ENCODE results near the gene TESMIN. TPM values are rescaled to one million over a fixed set of nuclear protein-coding genes. Genes with fewer than 3 reads are reported as not detected.

TESMIN gene
- total RNA-seq, 1 experiment from 2014 or later, result 9.7 TPM

DNA sequence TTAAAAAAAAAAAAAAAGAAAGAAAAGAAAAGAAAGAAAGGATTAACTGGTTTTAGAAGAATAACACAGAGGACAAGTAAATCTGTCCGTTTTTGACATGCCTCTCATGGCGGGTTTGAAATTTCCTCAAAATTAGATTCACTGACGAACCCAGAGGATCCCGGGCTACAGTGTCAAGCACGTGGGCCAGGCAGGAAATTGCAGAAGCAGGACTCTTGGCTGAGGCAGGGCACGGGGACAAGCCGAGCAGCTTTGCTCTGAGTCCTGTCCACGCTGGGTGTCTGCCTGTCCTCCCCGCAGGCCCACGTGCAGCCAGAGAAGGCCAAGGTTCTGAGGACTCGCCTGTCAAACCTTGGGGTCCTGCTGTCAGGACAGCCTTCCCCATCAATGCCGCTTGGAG, 42.3 kb downstream of the TESMIN start:
- TF ChIP-seq, protein P1, sequence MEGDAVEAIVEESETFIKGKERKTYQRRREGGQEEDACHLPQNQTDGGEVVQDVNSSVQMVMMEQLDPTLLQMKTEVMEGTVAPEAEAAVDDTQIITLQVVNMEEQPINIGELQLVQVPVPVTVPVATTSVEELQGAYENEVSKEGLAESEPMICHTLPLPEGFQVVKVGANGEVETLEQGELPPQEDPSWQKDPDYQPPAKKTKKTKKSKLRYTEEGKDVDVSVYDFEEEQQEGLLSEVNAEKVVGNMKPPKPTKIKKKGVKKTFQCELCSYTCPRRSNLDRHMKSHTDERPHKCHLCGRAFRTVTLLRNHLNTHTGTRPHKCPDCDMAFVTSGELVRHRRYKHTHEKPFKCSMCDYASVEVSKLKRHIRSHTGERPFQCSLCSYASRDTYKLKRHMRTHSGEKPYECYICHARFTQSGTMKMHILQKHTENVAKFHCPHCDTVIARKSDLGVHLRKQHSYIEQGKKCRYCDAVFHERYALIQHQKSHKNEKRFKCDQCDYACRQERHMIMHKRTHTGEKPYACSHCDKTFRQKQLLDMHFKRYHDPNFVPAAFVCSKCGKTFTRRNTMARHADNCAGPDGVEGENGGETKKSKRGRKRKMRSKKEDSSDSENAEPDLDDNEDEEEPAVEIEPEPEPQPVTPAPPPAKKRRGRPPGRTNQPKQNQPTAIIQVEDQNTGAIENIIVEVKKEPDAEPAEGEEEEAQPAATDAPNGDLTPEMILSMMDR (IDR thresholded peaks at IDR 0.05; ENCODE audit: unreplicated experiment), result no peak
- Mint-ChIP-seq H3K9me3 (ENCODE audit: unreplicated experiment) (no peaks in the 10 kb centered on the region), H3K4me3 (ENCODE audit: unreplicated experiment) (no peak overlapping the region), H3K36me3 (ENCODE audit: insufficient read depth, unreplicated experiment) (no peaks in the 10 kb centered on the region), H3K27me3 (ENCODE audit: insufficient read depth, unreplicated experiment) (peaks cover 15% of the 10 kb centered on the region), H3K27ac (ENCODE audit: low read depth, unreplicated experiment) (no peak overlapping the region), H3K4me1 (ENCODE audit: insufficient read depth, unreplicated experiment) (no peaks in the 10 kb centered on the region)
- ChIA-PET CTCF (interaction anchor here (0.6 kb wide), 1 partner anchor 48 kb away, joined by 3 read pairs; no protein-coding TSS in a partner anchor), POLR2A (no interaction called here)
- BruUV-seq (replicated peaks), result no TSS peak
- intact Hi-C loops (cut with micrococcal nuclease), result no loop called here
- DNase-seq (ENCODE audit: unreplicated experiment), result no peak

DNA sequence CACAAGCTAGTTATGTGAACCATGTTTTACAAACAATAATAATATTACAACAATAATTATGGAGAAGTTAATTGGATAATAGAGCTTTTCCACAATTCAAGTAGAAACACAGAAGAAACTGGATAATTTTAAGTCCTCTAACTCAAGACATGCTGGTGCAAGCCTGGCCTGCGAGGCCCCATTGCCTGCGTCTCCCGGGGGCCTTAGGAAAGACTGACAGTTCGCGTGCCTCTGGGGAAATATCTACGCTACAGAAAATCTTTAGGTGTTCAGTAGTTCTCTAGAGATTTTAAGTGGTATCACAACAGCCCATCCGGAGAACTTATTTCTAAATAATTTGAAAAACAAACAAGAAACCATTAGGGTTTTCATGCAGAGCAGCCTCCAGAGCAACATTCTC, 43.8 kb downstream of the TESMIN start:
- intact Hi-C loops (cut with micrococcal nuclease), result no loop called here
- ChIA-PET POLR2A (no interaction called here), CTCF (no interaction called here)
- Mint-ChIP-seq H3K27me3 (ENCODE audit: insufficient read depth, unreplicated experiment) (peaks cover 30% of the 10 kb centered on the region), H3K4me1 (ENCODE audit: insufficient read depth, unreplicated experiment) (no peaks in the 10 kb centered on the region), H3K36me3 (ENCODE audit: insufficient read depth, unreplicated experiment) (no peaks in the 10 kb centered on the region), H3K4me3 (ENCODE audit: unreplicated experiment) (no peak overlapping the region), H3K27ac (ENCODE audit: low read depth, unreplicated experiment) (no peak overlapping the region), H3K9me3 (ENCODE audit: unreplicated experiment) (no peaks in the 10 kb centered on the region)
- DNase-seq (ENCODE audit: unreplicated experiment), result no peak
- TF ChIP-seq, protein P1 (IDR thresholded peaks at IDR 0.05; ENCODE audit: unreplicated experiment), result no peak
- BruUV-seq (replicated peaks), result no TSS peak

DNA sequence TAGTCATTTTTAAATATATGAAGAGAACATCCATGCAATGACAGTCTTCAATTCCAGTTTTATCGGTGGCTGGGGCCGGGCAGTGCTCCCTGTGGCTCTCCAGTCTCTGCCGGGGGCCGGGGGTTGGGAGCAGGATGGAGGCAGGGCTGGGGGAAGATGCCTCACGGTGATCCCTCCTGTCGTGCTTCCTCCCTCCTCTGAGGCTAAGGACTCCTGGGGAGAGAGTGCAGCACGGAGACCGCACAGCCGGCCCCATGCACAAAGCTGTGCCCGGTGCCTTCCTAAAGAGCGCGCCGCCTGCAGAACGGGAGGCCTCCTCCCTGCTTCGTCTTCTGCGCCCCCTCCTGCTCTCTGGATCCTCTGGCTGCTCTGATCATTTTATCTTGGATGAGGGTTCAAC, 46.4 kb downstream of the TESMIN start:
- CTCF ChIA-PET, result no interaction called here
- DNase-seq (ENCODE audit: unreplicated experiment), result no peak
- Mint-ChIP-seq H3K36me3 (ENCODE audit: insufficient read depth, unreplicated experiment) (no peaks in the 10 kb centered on the region), H3K27me3 (ENCODE audit: insufficient read depth, unreplicated experiment) (peaks cover 27% of the 10 kb centered on the region), H3K9me3 (ENCODE audit: unreplicated experiment) (no peaks in the 10 kb centered on the region), H3K4me1 (ENCODE audit: insufficient read depth, unreplicated experiment) (no peaks in the 10 kb centered on the region), H3K27ac (ENCODE audit: low read depth, unreplicated experiment) (no peak overlapping the region), H3K4me3 (ENCODE audit: unreplicated experiment) (no peak overlapping the region)
- POLR2A ChIA-PET, result interaction anchor here (0.6 kb wide), 1 partner anchor 340 kb away, joined by 3 read pairs; no protein-coding TSS in a partner anchor
- no TSS peak for BruUV-seq (replicated peaks)
- TF ChIP-seq, protein P1 (IDR thresholded peaks at IDR 0.05; ENCODE audit: unreplicated experiment), result no peak
- intact Hi-C loops (cut with micrococcal nuclease), result no loop called here

DNA sequence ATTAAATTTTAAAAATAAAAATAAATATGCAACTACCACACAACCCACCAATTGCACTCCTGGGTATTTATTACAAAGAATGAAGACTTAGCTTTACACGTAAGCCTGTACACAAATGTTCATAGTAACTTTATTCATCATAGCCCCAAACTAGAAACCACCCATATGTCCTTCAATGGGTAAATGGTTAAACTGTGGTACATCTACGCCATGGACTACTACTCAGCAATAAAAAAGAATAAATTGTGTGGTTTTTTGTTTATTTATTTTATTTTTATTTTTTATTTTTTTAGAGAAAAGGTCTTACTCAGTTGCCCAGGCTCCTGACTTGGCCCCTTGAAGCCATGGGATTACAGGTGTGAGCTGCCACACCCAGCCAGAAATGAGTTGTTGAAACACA, 52.3 kb downstream of the TESMIN start:
- DNase-seq (ENCODE audit: unreplicated experiment), result no peak
- Mint-ChIP-seq H3K4me1 (ENCODE audit: insufficient read depth, unreplicated experiment) (no peaks in the 10 kb centered on the region), H3K4me3 (ENCODE audit: unreplicated experiment) (no peak overlapping the region), H3K36me3 (ENCODE audit: insufficient read depth, unreplicated experiment) (no peaks in the 10 kb centered on the region), H3K27ac (ENCODE audit: low read depth, unreplicated experiment) (no peak overlapping the region), H3K27me3 (ENCODE audit: insufficient read depth, unreplicated experiment) (peaks cover 40% of the 10 kb centered on the region), H3K9me3 (ENCODE audit: unreplicated experiment) (no peaks in the 10 kb centered on the region)
- ChIA-PET CTCF (interaction anchor here (1.1 kb wide), 1 partner anchor 12 kb away, joined by 3 read pairs; no protein-coding TSS in a partner anchor), POLR2A (no interaction called here)
- TF ChIP-seq, protein P1 (IDR thresholded peaks at IDR 0.05; ENCODE audit: unreplicated experiment), result no peak
- BruUV-seq (replicated peaks), result no TSS peak
- intact Hi-C loops (cut with micrococcal nuclease), result no loop called here
